Brain pericyte (primary cell): ENCODE results near the gene LTV1.
"Not testable (repeated sequence)": the region's sequence is repeated elsewhere in the genome, so short reads cannot be mapped to it uniquely, and the experiment has no call there.

Experiments used
- DNase-seq: peaks from one replicate; pipeline ENCODE4 v3.0.0-alpha.2; 2012; ENCODE audit warnings: low read depth, low spot score

LTV1 gene

GRCh38 chr6:143842461-143842901, 657 bp upstream of the LTV1 start:
- no peak for DNase-seq

- no peak for DNase-seq
Observed at GRCh38 chr6:143843677-143843999, 500 bp downstream of the LTV1 start.

DNA sequence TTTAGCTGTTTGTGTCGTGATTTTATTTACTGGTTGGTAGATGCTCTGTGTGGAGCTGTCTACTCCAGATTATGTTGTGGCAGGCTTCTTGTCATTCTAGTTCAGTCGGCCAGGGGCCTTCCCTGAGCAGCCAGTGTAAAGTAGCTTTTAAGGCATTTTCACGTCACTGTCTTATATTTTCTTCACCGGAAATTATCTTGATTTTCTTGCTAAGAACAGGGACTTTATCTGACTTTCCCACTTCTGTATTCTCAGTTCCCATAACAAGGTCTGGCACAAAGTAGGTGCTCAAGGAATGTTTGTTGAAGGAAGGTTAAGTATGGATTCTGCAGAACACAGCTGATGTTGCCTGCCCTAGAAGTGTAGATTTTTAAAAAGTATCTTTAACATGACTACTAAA, 868 bp downstream of the LTV1 start:
- no peak for DNase-seq

DNA sequence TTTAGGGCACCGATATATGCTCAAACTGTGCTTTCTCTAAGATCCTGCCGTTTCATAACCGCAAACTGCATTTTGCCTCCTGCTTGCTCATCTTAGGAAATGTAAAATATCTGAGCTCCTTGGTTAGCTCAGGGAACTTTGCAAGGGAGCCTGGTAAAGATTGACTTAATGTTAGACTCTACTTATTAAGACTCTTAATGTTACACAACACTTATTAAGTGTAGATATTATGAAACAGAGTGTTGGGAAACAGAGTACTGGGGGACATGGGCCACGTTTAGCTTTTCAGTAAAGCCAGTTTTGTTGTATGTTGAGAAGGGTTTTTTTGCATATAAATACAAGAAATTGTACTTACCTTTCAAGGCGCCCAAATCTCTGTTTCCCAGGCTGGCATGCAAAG, 1.9 kb downstream of the LTV1 start:
- DNase-seq: no peak

- not testable (repeated sequence) for DNase-seq
Observed at GRCh38 chr6:143851706-143852105, 8.6 kb downstream of the LTV1 start.

- DNase-seq: not testable (repeated sequence)
Observed at GRCh38 chr6:143855057-143855456, 11.9 kb downstream of the LTV1 start.

DNA sequence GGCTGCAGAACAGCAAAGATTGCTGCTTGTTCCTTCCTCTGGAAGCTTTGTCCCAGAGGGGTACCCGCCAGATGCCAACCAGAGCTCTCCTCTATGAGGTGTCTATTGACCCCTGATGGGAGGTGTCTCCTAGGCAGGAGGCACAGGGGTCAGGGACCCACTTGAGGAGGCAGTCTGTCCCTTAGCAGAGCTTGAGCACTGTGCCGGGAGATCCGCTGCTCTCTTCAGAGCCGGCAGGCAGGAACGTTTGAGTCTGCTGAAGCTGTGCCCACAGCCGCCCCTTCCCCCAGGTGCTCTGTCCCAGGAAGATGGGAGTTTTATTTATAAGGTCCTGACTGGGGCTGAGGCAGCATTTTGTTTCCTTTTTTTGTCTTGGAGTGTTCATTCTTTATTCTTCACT, 13.6 kb downstream of the LTV1 start:
- DNase-seq: not testable (repeated sequence)

DNA sequence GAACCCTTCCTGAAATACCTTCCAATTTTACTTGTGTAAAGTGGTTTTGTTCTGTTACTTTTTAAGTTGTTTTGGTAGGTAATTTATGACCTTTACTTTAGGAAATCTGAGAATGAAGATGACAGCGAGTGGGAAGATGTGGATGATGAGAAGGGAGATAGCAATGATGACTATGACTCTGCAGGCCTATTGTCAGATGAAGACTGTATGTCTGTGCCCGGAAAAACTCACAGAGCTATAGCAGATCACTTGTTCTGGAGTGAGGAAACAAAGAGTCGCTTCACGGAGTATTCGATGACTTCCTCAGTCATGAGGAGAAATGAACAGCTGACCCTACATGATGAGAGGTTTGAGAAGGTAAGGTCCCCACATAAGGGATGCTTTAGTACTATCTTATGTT, 14.5 kb downstream of the LTV1 start:
- DNase-seq: no peak

- DNase-seq: no peak
Observed at GRCh38 chr6:143859891-143860660, 16.9 kb downstream of the LTV1 start.

DNA sequence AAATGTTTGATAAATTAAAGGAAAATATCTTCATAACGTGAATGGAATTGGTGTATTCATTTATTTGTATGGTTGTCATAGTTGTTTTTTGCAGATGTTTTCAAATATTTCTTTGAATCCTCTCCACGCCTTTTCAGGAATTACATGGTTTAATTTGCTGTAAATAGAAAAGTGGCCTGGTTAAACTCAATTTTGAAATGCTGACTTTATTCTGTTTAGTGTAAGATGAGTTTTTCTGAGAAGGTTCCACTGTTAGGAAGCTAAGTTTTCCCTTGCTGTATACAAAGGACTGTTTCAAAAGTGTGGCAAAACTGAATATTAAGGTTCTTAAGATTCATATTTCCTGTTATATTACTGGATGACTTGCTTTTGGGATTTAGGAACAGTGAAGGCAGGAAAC, 20.6 kb downstream of the LTV1 start:
- DNase-seq: no peak

DNA sequence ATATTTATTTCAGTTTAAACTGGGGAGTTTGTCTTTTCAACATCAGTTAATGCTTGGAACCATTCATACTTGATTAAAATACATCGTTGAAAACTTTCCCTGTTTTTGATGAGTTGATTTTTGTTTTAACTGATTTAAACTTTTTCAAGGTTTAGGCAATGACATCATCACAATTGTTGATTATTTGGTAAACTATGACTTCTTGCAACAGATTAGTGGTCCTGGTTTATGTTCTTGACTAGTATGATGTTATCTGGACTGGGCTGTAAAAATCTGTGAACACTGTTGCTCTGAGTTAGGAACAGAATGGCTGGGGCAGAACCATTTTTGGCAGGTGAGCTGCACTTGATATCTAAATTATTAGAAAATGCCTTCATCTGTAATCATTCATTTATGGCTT, 21.1 kb downstream of the LTV1 start, which contains the start of gene ZC2HC1B:
Gene ZC2HC1B, plus strand, starts transcription at position 241 of the 400 bp plus-strand sequence. Its CDS starts 66 bp downstream, at position 307.
- no peak for DNase-seq

- DNase-seq: no peak
Observed at GRCh38 chr6:143867236-143867635, 24.1 kb downstream of the LTV1 start.

DNA sequence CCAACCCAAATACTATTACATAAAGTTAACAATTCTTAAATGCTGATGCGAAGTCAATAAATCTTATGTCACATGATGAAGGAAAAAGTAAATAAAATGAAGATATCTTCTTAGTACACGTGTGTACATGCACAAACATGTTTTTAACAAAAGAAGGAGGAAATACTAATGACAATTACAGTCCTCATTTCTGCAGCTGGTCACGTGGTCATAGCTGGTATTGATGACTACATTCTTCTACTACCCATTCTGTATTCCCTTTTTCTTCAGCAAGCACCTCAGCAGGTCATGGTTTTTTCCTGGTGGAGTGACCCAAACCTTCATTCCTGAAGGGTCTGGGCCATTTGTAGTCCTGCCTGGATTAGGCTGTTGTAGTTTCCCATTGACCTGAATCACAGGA, 25.7 kb downstream of the LTV1 start:
- DNase-seq: not testable (repeated sequence)

- not testable (repeated sequence) for DNase-seq
Observed at GRCh38 chr6:143871202-143871730, 28.1 kb downstream of the LTV1 start.

- DNase-seq: no peak
Observed at GRCh38 chr6:143872201-143872600, 29.1 kb downstream of the LTV1 start.

DNA sequence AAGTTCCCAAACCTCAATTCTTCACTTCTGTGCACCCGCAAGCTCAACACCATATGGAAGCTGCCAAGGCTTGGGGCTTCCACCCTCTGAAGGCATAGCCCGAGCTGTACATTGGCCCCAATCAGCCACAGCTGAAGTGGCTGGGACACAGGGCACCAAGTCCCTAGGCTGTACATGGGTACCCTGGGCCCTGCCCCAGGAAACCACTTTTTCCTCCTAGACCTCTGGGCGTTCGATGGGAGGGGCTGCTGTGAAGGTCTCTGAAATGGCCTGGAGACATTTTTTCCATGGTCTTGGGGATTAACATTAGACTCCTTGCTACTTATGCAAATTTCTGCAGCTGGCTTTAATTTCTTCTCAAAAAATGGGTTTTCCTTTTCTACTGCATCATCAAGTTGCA, 30.5 kb downstream of the LTV1 start:
- DNase-seq: not testable (repeated sequence)

GRCh38 chr6:143874503-143874902, 31.4 kb downstream of the LTV1 start:
- not testable (repeated sequence) for DNase-seq

DNA sequence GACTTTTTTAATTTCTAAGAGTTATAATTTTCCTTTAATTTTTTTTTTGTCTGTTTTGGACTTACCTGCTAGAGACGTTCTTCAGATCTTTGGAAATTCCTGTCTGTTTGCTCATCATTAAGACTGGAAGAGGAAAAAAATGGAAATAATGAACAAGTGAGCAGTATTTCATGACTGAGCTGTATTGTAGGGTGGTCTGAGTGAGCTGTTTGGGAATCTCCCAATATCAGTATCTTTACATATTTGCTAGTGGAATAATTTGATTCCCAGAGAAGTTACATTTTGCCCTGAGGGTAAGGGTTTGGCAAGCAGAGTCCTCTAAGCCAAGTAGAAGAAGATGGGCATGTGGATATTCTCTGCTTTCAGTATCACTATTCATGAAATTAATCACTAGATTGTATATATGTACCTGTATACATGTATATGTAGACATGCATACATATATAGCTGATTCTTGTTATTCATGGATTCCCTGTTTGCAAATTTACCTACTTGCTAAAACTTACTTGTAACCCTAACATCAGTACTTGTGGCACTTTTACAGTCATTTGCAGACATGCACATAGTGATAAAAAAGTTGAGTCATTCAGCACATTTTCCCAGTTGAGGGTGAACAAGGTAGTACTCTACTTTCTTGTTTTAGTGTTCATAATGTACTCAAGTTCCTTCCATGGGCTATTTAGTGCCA, 34.6 kb downstream of the LTV1 start:
- DNase-seq: no peak

DNA sequence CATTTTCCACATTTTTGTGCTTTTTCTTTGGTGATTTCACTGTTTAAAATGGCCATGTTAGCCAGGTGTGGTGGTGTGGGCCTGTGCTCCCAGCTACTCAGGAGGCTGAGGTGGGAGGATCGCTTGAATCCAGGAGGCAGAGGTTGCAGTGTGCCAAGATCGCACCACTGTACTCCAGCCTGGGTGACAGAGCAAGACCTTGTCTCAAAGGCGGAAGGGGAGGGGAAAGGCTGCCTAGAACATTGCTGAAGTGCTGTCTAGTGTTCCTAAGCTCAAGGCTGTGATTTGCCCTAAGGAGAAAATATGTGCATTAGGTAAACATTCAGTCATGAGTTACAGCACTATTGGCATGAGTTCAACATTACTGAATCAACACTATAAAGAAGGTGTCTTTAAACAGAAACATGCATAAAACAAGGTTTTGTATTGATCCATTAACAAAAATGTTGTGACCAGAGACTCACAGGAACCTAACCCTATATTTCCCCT, 35.2 kb downstream of the LTV1 start:
- DNase-seq: no peak

DNA sequence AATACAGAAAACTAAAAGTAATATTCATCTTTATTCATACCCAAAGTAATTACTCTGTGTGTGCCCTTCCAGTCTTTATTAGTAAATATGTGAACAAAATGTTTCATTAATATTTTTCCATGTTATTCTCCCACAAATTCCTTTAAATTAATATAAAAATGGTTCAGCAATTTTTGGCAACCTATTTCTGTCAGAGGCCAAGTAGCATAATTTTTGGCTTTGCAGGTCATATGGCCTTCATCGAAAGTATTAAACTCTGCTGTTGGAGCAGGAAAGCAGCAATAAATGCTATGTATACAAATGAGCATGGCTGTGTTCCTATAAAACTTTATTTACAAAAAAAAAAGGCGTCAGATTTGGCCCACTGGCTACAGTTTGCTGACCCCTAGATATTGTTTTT, 37.3 kb downstream of the LTV1 start:
- no peak for DNase-seq

GRCh38 chr6:143882401-143882930, 39.3 kb downstream of the LTV1 start:
- no peak for DNase-seq

DNA sequence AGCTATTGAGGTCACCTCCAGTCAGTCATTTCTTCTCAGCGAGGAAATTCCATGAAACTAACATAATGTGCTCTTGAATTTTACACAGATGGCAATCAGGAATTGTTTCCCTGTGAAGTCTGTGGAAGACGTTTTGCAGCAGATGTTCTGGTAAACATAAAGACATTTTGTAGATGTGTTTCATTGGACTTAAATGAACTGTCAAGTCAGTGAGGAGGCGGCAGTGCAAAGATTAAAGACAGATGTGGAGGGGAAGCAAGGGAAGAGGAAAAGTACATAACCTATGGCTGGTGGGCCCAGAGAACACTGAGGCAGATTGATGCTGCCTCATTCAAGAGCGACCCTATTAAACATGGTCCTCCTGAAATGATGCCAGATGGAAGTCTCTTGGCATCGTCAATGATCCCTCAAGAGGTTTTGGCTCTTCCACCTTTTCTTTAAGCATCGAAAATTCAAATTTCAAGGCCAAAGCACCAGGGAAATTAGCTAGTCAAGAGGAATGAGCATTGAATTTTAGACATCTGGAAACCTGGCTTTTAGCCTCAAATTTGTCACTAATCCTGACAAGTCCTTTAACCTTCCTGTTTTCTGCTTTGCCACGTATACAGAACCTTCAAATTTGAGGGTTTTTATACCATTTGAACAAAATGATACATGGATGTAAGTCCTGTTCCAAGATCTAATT, 41.2 kb downstream of the LTV1 start:
- DNase-seq: no peak
